Activated B cell treated with CpG ODN at 0.5 μM for 24 hours (primary cell): ENCODE data around the gene WNT3A. TPM values are rescaled to one million over a fixed set of nuclear protein-coding genes. Genes with fewer than 3 reads are reported as not detected.

Source experiments
- ATAC-seq: fragments of 200-7000 bp; cut with Tn5 transposase; one replicate; pipeline ENCODE4 v1.10.0; 2021; ENCODE audit warnings: low read depth, mild to moderate bottlenecking, moderate library complexity
- CTCF ChIA-PET: fragments of 350-600 bp; sonication (Branson Sonifier 250); formaldehyde crosslinking; loops from one replicate; lab custom pipeline; 2021; ENCODE audit warnings: antibody characterized with exemption; lab: Charles Lee
- POLR2A ChIA-PET: fragments of 350-600 bp; sonication (Branson Sonifier 250); formaldehyde crosslinking; loops from one replicate; lab custom pipeline; 2021; ENCODE audit warnings: antibody characterized with exemption; lab: Charles Lee
- DNase-seq: peaks from one replicate; pipeline ENCODE4 v3.0.0; 2022
- H3K27ac Mint-ChIP-seq: one replicate; pipeline ENCODE4 v1.8.0; 2020; ENCODE audit warnings: mixed read lengths
- H3K27me3 Mint-ChIP-seq: one replicate; pipeline ENCODE4 v1.8.0; 2021; ENCODE audit warnings: mixed read lengths
- H3K36me3 Mint-ChIP-seq: one replicate; pipeline ENCODE4 v1.8.0; 2021; ENCODE audit warnings: low read depth, mixed read lengths
- H3K4me1 Mint-ChIP-seq: one replicate; pipeline ENCODE4 v1.8.0; 2021; ENCODE audit warnings: mixed read lengths
- H3K4me3 Mint-ChIP-seq: one replicate; pipeline ENCODE4 v1.8.0; 2020; ENCODE audit warnings: mild to moderate bottlenecking, mixed read lengths
- H3K9me3 Mint-ChIP-seq: one replicate; pipeline ENCODE4 v1.8.0; 2020; ENCODE audit warnings: mixed read lengths
- intact Hi-C: fragments of 100-400 bp; cut with micrococcal nuclease; formaldehyde crosslinking; loops from one replicate; pipeline ENCODE4 v1.15.1; 2024
- total RNA-seq: library from RNA; stranded (reverse); gene quantifications from 2 replicates; pipeline ENCODE4 v1.2.3, GENCODE V29; 2022
- TF ChIP-seq, protein P1 (sequence below): fragments of 200-600 bp; IDR thresholded peaks from one replicate; pipeline ENCODE4 v1.8.0; 2022; ENCODE audit warnings: antibody characterized with exemption, mild to moderate bottlenecking

Gene WNT3A
- total RNA-seq, 1 donor from 2014 or later = not detected

- peak within 1 kb of the TSS; percentile 93 for H3K27ac Mint-ChIP-seq
- H3K4me3 Mint-ChIP-seq = peak within 1 kb of the TSS; percentile 92
- intact Hi-C loops = loop anchor here (1.0 to 10.0 kb wide), 10 partner anchors 27 to 565 kb away; partner anchors contain the start of genes ARF1, GUK1, IBA57 and RNF187
- ATAC-seq = peak; percentile 96
- no peaks in the 10 kb centered on the region for H3K9me3 Mint-ChIP-seq
- POLR2A ChIA-PET = interaction anchor here (0.6 to 2.8 kb wide), 11 partner anchors 12 to 377 kb away, joined by 3 to 47 read pairs (median 7); partner anchors contain the start of genes ARF1, GUK1, IBA57 and RNF187
- H3K27me3 Mint-ChIP-seq = no peaks in the 10 kb centered on the region
- peaks cover 24% of the 10 kb centered on the region for H3K4me1 Mint-ChIP-seq
- peak; percentile 100 for DNase-seq
- CTCF ChIA-PET = interaction anchor here (0.9 kb wide), 1 partner anchor 57 kb away, joined by 3 read pairs; no protein-coding TSS in a partner anchor
- TF ChIP-seq, protein P1, sequence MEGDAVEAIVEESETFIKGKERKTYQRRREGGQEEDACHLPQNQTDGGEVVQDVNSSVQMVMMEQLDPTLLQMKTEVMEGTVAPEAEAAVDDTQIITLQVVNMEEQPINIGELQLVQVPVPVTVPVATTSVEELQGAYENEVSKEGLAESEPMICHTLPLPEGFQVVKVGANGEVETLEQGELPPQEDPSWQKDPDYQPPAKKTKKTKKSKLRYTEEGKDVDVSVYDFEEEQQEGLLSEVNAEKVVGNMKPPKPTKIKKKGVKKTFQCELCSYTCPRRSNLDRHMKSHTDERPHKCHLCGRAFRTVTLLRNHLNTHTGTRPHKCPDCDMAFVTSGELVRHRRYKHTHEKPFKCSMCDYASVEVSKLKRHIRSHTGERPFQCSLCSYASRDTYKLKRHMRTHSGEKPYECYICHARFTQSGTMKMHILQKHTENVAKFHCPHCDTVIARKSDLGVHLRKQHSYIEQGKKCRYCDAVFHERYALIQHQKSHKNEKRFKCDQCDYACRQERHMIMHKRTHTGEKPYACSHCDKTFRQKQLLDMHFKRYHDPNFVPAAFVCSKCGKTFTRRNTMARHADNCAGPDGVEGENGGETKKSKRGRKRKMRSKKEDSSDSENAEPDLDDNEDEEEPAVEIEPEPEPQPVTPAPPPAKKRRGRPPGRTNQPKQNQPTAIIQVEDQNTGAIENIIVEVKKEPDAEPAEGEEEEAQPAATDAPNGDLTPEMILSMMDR = no peak
- peaks cover 20% of the 10 kb centered on the region for H3K36me3 Mint-ChIP-seq
These were observed 102.5 kb downstream of the WNT3A start, which contains the start of gene MRPL55 for GRCh38 chr1:228109073-228109961. TSS of gene MRPL55 (minus strand) at chr1:228109299. CDS start at chr1:228108260, 1,039 bp downstream.

GRCh38 chr1:228109962-228110488 lies 103.2 kb downstream of the WNT3A start:
- ATAC-seq (no peak), DNase-seq (no peak)
- Mint-ChIP-seq H3K9me3 (no peaks in the 10 kb centered on the region), H3K4me3 (peak overlapping the region; percentile 92), H3K4me1 (peaks cover 21% of the 10 kb centered on the region), H3K27me3 (no peaks in the 10 kb centered on the region), H3K27ac (peak overlapping the region; percentile 93), H3K36me3 (peaks cover 20% of the 10 kb centered on the region)
- intact Hi-C loops = loop anchor here (1.0 to 10.0 kb wide), 10 partner anchors 28 to 565 kb away; partner anchors contain the start of genes ARF1, GUK1, IBA57 and RNF187
- TF ChIP-seq, protein P1 = no peak
- CTCF ChIA-PET = interaction anchor here (0.9 kb wide), 1 partner anchor 56 kb away, joined by 3 read pairs; no protein-coding TSS in a partner anchor
- POLR2A ChIA-PET = interaction anchor here (0.7 to 2.8 kb wide), 8 partner anchors 11 to 377 kb away, joined by 3 to 47 read pairs (median 8); partner anchors contain the start of genes ARF1, GUK1, IBA57 and RNF187

GRCh38 chr1:228110556-228110955 lies 103.8 kb downstream of the WNT3A start:
- Mint-ChIP-seq H3K27me3 (no peaks in the 10 kb centered on the region), H3K4me1 (peaks cover 21% of the 10 kb centered on the region), H3K9me3 (no peaks in the 10 kb centered on the region), H3K27ac (no peak overlapping the region), H3K36me3 (peaks cover 20% of the 10 kb centered on the region), H3K4me3 (no peak overlapping the region)
- POLR2A ChIA-PET = interaction anchor here (0.7 to 2.6 kb wide), 4 partner anchors 20 to 348 kb away, joined by 3 to 47 read pairs (median 14); partner anchors contain the start of gene IBA57
- TF ChIP-seq, protein P1 = no peak
- intact Hi-C loops = no loop called here
- ATAC-seq = no peak
- DNase-seq = no peak
- CTCF ChIA-PET = no interaction called here

Other genes with a start within 250 kb of the WNT3A start
- gene PRSS38, start 191.3 kb upstream of the WNT3A start, total RNA-seq = not detected in 2 replicates
- 0.05 TPM in 1 of 2 replicates, not detected in the other for gene WNT9A, start 59.1 kb upstream of the WNT3A start, total RNA-seq
- 209 and 213 TPM in 2 replicates for gene ARF1, start 75.7 kb downstream of the WNT3A start, total RNA-seq
- gene C1orf35, start 96.3 kb downstream of the WNT3A start, total RNA-seq = 11.9 and 13.3 TPM in 2 replicates
- 34.0 and 34.3 TPM in 2 replicates for gene MRPL55, start 102.3 kb downstream of the WNT3A start, total RNA-seq
- gene GUK1, start 133.3 kb downstream of the WNT3A start, total RNA-seq = 104 and 119 TPM in 2 replicates
- gene GJC2, start 142.9 kb downstream of the WNT3A start, total RNA-seq = 0.24 and 0.35 TPM in 2 replicates
- gene IBA57, start 158.8 kb downstream of the WNT3A start, total RNA-seq = 10.8 and 14.5 TPM in 2 replicates
- 16.1 and 19.8 TPM in 2 replicates for gene OBSCN, start 201.0 kb downstream of the WNT3A start, total RNA-seq